ENCODE data around the gene CTNNBL1.

GRCh38 chr20:37770908-37771307 is 77.1 kb downstream of the CTNNBL1 start:
- no peak for TF ChIP-seq CTCF (IDR thresholded peaks at IDR 0.05)
- TF ChIP-seq EP300 (IDR thresholded peaks at IDR 0.05) = no peak
- TF ChIP-seq POLR2A (IDR thresholded peaks at IDR 0.05) = no peak
